Heart left ventricle (tissue), 16 donors: Measurements from ENCODE around the gene GPR176. TPM values are rescaled to one million over a fixed set of nuclear protein-coding genes. Genes with fewer than 3 reads are reported as not detected.

Experiments used
- ATAC-seq, 4 donors: fragments of 200-7000 bp; cut with Tn5 transposase; one replicate each; pipeline ENCODE4 v1.9.1; 2020 to 2022; ENCODE audit warnings: moderate library complexity in 4 of 4, mild to moderate bottlenecking in 3 of 4, moderate number of reproducible peaks in 1 of 4
- DNase-seq, 5 donors: peaks; one replicate each; pipeline ENCODE4 v3.0.0-alpha.2; 2020
- H3K27ac ChIP-seq, 12 donors: fragments of 200-600 bp; sonication (generic) in 4 of 12; one replicate each; pipeline versions ENCODE4 v1.5.0 to v1.8.0; 2016 to 2022; ENCODE audit warnings: mild to moderate bottlenecking in 2 of 12
- H3K27me3 ChIP-seq, 9 donors: fragments of 200-600 bp; sonication (generic) in 2 of 9; one replicate each; pipeline versions ENCODE4 v1.5.1 to v1.8.0; 2016 to 2022; ENCODE audit warnings: mild to moderate bottlenecking in 3 of 9
- H3K36me3 ChIP-seq, 9 donors: fragments of 200-600 bp; sonication (generic) in 2 of 9; one replicate each; pipeline versions ENCODE4 v1.5.0 to v1.8.0; 2018 to 2022; ENCODE audit warnings: mild to moderate bottlenecking in 2 of 9
- H3K4me1 ChIP-seq, 12 donors: fragments of 200-600 bp; sonication (generic) in 4 of 12; one replicate each; pipeline versions ENCODE4 v1.5.0 to v1.8.0; 2016 to 2022; ENCODE audit warnings: mild to moderate bottlenecking in 3 of 12
- H3K4me3 ChIP-seq, 12 donors: fragments of 200-600 bp; sonication (generic) in 4 of 12; one replicate each; pipeline versions ENCODE4 v1.5.0 to v1.8.0; 2017 to 2022; ENCODE audit warnings: mild to moderate bottlenecking in 9 of 12, moderate library complexity in 4 of 12
- H3K9me3 ChIP-seq, 12 donors: fragments of 200-600 bp; sonication (generic) in 4 of 12; one replicate each; pipeline versions ENCODE4 v1.5.0 to v1.8.0; 2016 to 2022; ENCODE audit warnings: mild to moderate bottlenecking in 1 of 12
- CTCF ChIP-seq, 12 donors: fragments of 200-600 bp; sonication (generic) in 4 of 12; IDR thresholded peaks; one replicate each; pipeline versions ENCODE4 v1.5.0 to v1.8.0; 2018 to 2022; ENCODE audit warnings: antibody characterized with exemption in 12 of 12, mild to moderate bottlenecking in 5 of 12
- POLR2A ChIP-seq, 2 donors: fragments of 450-650 bp; IDR thresholded peaks; one replicate each; pipeline ENCODE4 v1.6.1; 2017; ENCODE audit warnings: antibody characterized with exemption in 2 of 2, mild to moderate bottlenecking in 2 of 2, moderate library complexity in 2 of 2
- WGBS, 4 donors: extraction: QIAGEN DNeasy Blood & Tissue Kit in 2 of 4; methylation state at CpG; one replicate each; pipeline versions ENCODE4 v1.1.5 to v1.1.7; 2013 to 2018; 5-methylcytosine and 5-hydroxymethylcytosine counted together
- intact Hi-C, 10 donors: fragments of 100-400 bp; cut with DNase I; formaldehyde crosslinking; loops; one replicate each; pipeline versions ENCODE4 v1.11.1 to v1.14.2; 2022
- polyA plus RNA-seq, 2 donors: library from polyadenylated mRNA; stranded (reverse); fragments of 200-250 nt; gene quantifications; one replicate each; pipeline ENCODE4 v1.2.3, GENCODE V29; 2013
- total RNA-seq, 9 donors: library from RNA; depleted of rRNA in 2 of 9; stranded (reverse); fragments of >200 nt in 2 of 9; fragmentation: NEBNext Ultra II Directional in 3 of 9; extraction: Animal tissue kit (Norgen Biotek cat#: 25700) in 3 of 9; gene quantifications; one replicate each; pipeline versions ENCODE4 v1.1.0 to v1.2.4, GENCODE V29; 2016 to 2023
- donor health status: ischemic (EF 13 %, LVEDD 7.1; RV severe dilation, severe dysfunction).
- donor health status: healthy with polysubstance abuse.
- donor health status: DM: no; HTN: yes; CAD: no.
- donor health status: DM: no; HTN: no; CAD: no.
- donor health status: ischemic (EF 25% LVEDD 6.9; RV normal size, moderate dysfunction).
- donor health status: ischemic (EF 25% LVEDD 5.7; RV mildly dilated, moderate dysfunction).
- donor health status: healthy.
- donor health status: DM: yes; HTN: yes; CAD: no.
- donor health status: ischemic (EF 35%, LVEDD 5.7; RV mildly dilated, moderate dysfunction).
- donor health status: nonischemic (EF 11% LVEDD 7.7; RV severe dilation, severe dysfunction).
- donor health status: DM: yes; HTN: yes; CAD: no.
- donor health status: PGD.
- donor health status: ischemic (EF 29% LVEDD 5.4; RV normal size, mild dysfunction).
- donor health status: nonischemic (EF 23%, LVEDD 6.1; RV moderate dilation, normal function).

The GPR176 gene
- total and polyA plus RNA-seq, 11 donors = 1.1 to 4.3 (median 2.1) TPM

- 31 to 41% (median 37%) methylated on average over 4 of the region's 4 CpGs for WGBS, 4 donors
These were observed 127.2 kb downstream of the GPR176 start for GRCh38 chr15:39792844-39793335.

GRCh38 chr15:39792025-39792843 lies 127.8 kb downstream of the GPR176 start:
- Histone ChIP-seq H3K4me3 (no peak overlapping the region), H3K4me1 (peaks cover 0 to 4% (median 0%) of the 10 kb centered on the region in 12 donors), H3K36me3 (no peaks in the 10 kb centered on the region), H3K27me3 (no peaks in the 10 kb centered on the region), H3K9me3 (no peaks in the 10 kb centered on the region), H3K27ac (peak overlapping the region in 7 of 12 donors; percentile 16 to 61 (median 47))
- no peak for DNase-seq
- intact Hi-C loops = no loop called here
- peak in 2 of 4 donors; percentile 61 to 67 for ATAC-seq
- 58 to 71% (median 61%) methylated on average over 5 of the region's 5 CpGs for WGBS, 4 donors
- no peak for TF ChIP-seq POLR2A (IDR thresholded peaks at IDR 0.05)
- TF ChIP-seq CTCF (IDR thresholded peaks at IDR 0.05) = no peak

More at GRCh38 chr15:39792844-39793335, 127.2 kb downstream of the GPR176 start:
- Histone ChIP-seq H3K27ac (peak overlapping the region in 6 of 12 donors; percentile 35 to 61 (median 46)), H3K9me3 (no peaks in the 10 kb centered on the region), H3K27me3 (no peaks in the 10 kb centered on the region), H3K4me3 (no peak overlapping the region), H3K4me1 (peaks cover 0 to 4% (median 0%) of the 10 kb centered on the region in 12 donors), H3K36me3 (no peaks in the 10 kb centered on the region)
- ATAC-seq (peak in 2 of 4 donors; percentile 60 to 81), DNase-seq (peak in 1 of 5 donors; percentile 20)
- intact Hi-C loops = no loop called here
- no peak for TF ChIP-seq CTCF (IDR thresholded peaks at IDR 0.05)
- no peak for TF ChIP-seq POLR2A (IDR thresholded peaks at IDR 0.05)

GRCh38 chr15:39789736-39790135 lies 130.3 kb downstream of the GPR176 start:
- no peak for TF ChIP-seq CTCF (IDR thresholded peaks at IDR 0.05)
- Histone ChIP-seq H3K4me3 (no peak overlapping the region), H3K36me3 (no peaks in the 10 kb centered on the region), H3K4me1 (peaks cover 0 to 14% (median 2%) of the 10 kb centered on the region in 12 donors), H3K27me3 (no peaks in the 10 kb centered on the region), H3K9me3 (no peaks in the 10 kb centered on the region), H3K27ac (no peak overlapping the region)
- ATAC-seq = no peak
- WGBS, 4 donors = 83 to 95% (median 87%) methylated on average over 4 of the region's 4 CpGs
- DNase-seq = no peak
- intact Hi-C loops = loop anchor here (2.0 to 10.0 kb wide), 12 partner anchors 83 to 485 kb away; partner anchors contain the start of genes EIF2AK4 (in 5 of the 10) and BMF (in 2 of the 10)
